Astrocyte (in vitro differentiated cells and primary cell): ENCODE measurements around the gene TOR4A. TPM values are rescaled to one million over a fixed set of nuclear protein-coding genes. Genes with fewer than 3 reads are reported as not detected.

ENCODE experiments used
- DNase-seq: peaks from one replicate; pipeline ENCODE4 v3.0.0-alpha.2; 2010; ENCODE audit warnings: low read depth
- FAIRE-seq: peaks from 2 replicates; lab custom pipeline; 2011; peaks lifted over from hg19 to GRCh38; lab: Jason Lieb, UNC
- H2AFZ ChIP-seq: 2 replicates; pipeline ENCODE4 v1.6.0; 2012; ENCODE audit warnings: low read depth, low read length, inconsistent platforms
- H3K27ac ChIP-seq: 2 replicates; pipeline ENCODE4 v1.5.1; 2011; ENCODE audit warnings: low read depth, low read length, inconsistent platforms
- H3K27me3 ChIP-seq: 2 replicates; pipeline ENCODE4 v1.6.0; 2011; ENCODE audit warnings: low read length, inconsistent platforms; ENCODE audit not compliant: insufficient read depth
- H3K36me3 ChIP-seq: 2 replicates; pipeline ENCODE4 v1.5.1; 2011; ENCODE audit warnings: low read length, inconsistent platforms; ENCODE audit not compliant: insufficient read depth
- H3K4me1 ChIP-seq: 2 replicates; pipeline ENCODE4 v1.5.1; 2011; ENCODE audit warnings: low read length, inconsistent platforms; ENCODE audit not compliant: insufficient read depth
- H3K4me2 ChIP-seq: 2 replicates; pipeline ENCODE4 v1.6.0; 2012; ENCODE audit warnings: low read length, inconsistent platforms
- H3K4me3 ChIP-seq: 2 replicates; pipeline ENCODE4 v1.5.1; 2011; ENCODE audit warnings: low read depth, mild to moderate bottlenecking, low read length, inconsistent platforms; ENCODE audit not compliant: insufficient read depth
- H3K79me2 ChIP-seq: 2 replicates; pipeline ENCODE4 v1.6.0; 2012; ENCODE audit warnings: mild to moderate bottlenecking, low read length, inconsistent platforms; ENCODE audit not compliant: insufficient read depth
- H3K9ac ChIP-seq: 2 replicates; pipeline ENCODE4 v1.6.0; 2012; ENCODE audit warnings: mild to moderate bottlenecking, low read length, inconsistent platforms
- H3K9me3 ChIP-seq: 2 replicates; pipeline ENCODE4 v1.5.1; 2012; ENCODE audit warnings: low read depth, mild to moderate bottlenecking, low read length, inconsistent platforms; ENCODE audit not compliant: insufficient read depth
- H4K20me1 ChIP-seq: 2 replicates; pipeline ENCODE4 v1.6.0; 2012; ENCODE audit warnings: low read length, inconsistent platforms; ENCODE audit not compliant: insufficient read depth
- H3K27ac Mint-ChIP-seq: one replicate; pipeline ENCODE4 v1.8.0; 2021; ENCODE audit warnings: mild to moderate bottlenecking, mixed read lengths; ENCODE audit not compliant: unreplicated experiment
- H3K27me3 Mint-ChIP-seq: one replicate; pipeline ENCODE4 v1.8.0; 2021; ENCODE audit warnings: low read depth, mixed read lengths; ENCODE audit not compliant: unreplicated experiment
- H3K36me3 Mint-ChIP-seq: one replicate; pipeline ENCODE4 v1.8.0; 2021; ENCODE audit warnings: low read depth, mixed read lengths; ENCODE audit not compliant: unreplicated experiment
- H3K4me1 Mint-ChIP-seq: one replicate; pipeline ENCODE4 v1.8.0; 2021; ENCODE audit warnings: low read depth, mixed read lengths; ENCODE audit not compliant: unreplicated experiment
- H3K4me3 Mint-ChIP-seq: one replicate; pipeline ENCODE4 v1.8.0; 2021; ENCODE audit warnings: mild to moderate bottlenecking, moderate library complexity, mixed read lengths; ENCODE audit not compliant: unreplicated experiment
- H3K9me3 Mint-ChIP-seq: one replicate; pipeline ENCODE4 v1.8.0; 2021; ENCODE audit warnings: mild to moderate bottlenecking, mixed read lengths; ENCODE audit not compliant: unreplicated experiment
- CTCF ChIP-seq: IDR thresholded peaks from 2 replicates; pipeline ENCODE4 v1.5.1; 2011; ENCODE audit warnings: low read depth, mild to moderate bottlenecking, inconsistent platforms, low read length, moderate library complexity; ENCODE audit not compliant: insufficient read depth
- EZH2 ChIP-seq: IDR thresholded peaks from 2 replicates; pipeline ENCODE4 v1.6.1; 2012; ENCODE audit warnings: mild to moderate bottlenecking, low read length, inconsistent platforms; ENCODE audit not compliant: insufficient read depth
- total RNA-seq: library from RNA; stranded (reverse); gene quantifications from 2 replicates; pipeline ENCODE4 v1.2.1, GENCODE V29; 2021

The TOR4A gene
- total RNA-seq, 1 donor from 2014 or later, result 11.8 TPM

GRCh38 chr9:137243626-137244485, 33.7 kb upstream of the TOR4A start:
- DNase-seq (no peak), FAIRE-seq (no peak)
- peaks cover 18% of the 10 kb centered on the region for H3K4me1 Mint-ChIP-seq
- H3K4me3 Mint-ChIP-seq, result peak overlapping the region; percentile 94
- peaks cover 40% of the 10 kb centered on the region for H4K20me1 ChIP-seq
- H3K27ac ChIP-seq, result no peak overlapping the region
- H3K79me2 ChIP-seq, result peaks cover 43% of the 10 kb centered on the region
- no peak overlapping the region for H2AFZ ChIP-seq
- H3K27me3 Mint-ChIP-seq, result no peaks in the 10 kb centered on the region
- peak overlapping the region; percentile 13 for H3K4me3 ChIP-seq
- H3K9ac ChIP-seq, result peak overlapping the region; percentile 88
- H3K27me3 ChIP-seq, result no peaks in the 10 kb centered on the region
- TF ChIP-seq EZH2 (no peak), CTCF (no peak)
- H3K9me3 ChIP-seq, result no peaks in the 10 kb centered on the region
- H3K4me2 ChIP-seq, result peak overlapping the region; percentile 90
- peaks cover 9% of the 10 kb centered on the region for H3K36me3 ChIP-seq
- no peaks in the 10 kb centered on the region for H3K9me3 Mint-ChIP-seq
- H3K4me1 ChIP-seq, result peaks cover 25% of the 10 kb centered on the region
- peaks cover 8% of the 10 kb centered on the region for H3K36me3 Mint-ChIP-seq
- H3K27ac Mint-ChIP-seq, result peak overlapping the region; percentile 69

GRCh38 chr9:137244486-137245449, 32.8 kb upstream of the TOR4A start:
- peak overlapping the region; percentile 90 for H3K4me2 ChIP-seq
- Mint-ChIP-seq H3K9me3 (no peaks in the 10 kb centered on the region), H3K4me1 (peaks cover 18% of the 10 kb centered on the region), H3K27me3 (peaks cover 4% of the 10 kb centered on the region), H3K36me3 (peaks cover 8% of the 10 kb centered on the region), H3K27ac (no peak overlapping the region), H3K4me3 (peak overlapping the region; percentile 94)
- no peak overlapping the region for H3K27ac ChIP-seq
- H3K27me3 ChIP-seq, result no peaks in the 10 kb centered on the region
- TF ChIP-seq CTCF, result no peak
- TF ChIP-seq EZH2, result no peak
- no peaks in the 10 kb centered on the region for H3K9me3 ChIP-seq
- peaks cover 9% of the 10 kb centered on the region for H3K36me3 ChIP-seq
- FAIRE-seq (no peak), DNase-seq (no peak)
- H3K4me3 ChIP-seq, result no peak overlapping the region
- peaks cover 25% of the 10 kb centered on the region for H3K4me1 ChIP-seq
- H3K9ac ChIP-seq, result peak overlapping the region; percentile 88
- peaks cover 37% of the 10 kb centered on the region for H4K20me1 ChIP-seq
- no peak overlapping the region for H2AFZ ChIP-seq
- peaks cover 37% of the 10 kb centered on the region for H3K79me2 ChIP-seq
